ENCODE data around the gene SLC22A13. TPM values are rescaled to one million over a fixed set of nuclear protein-coding genes. Genes with fewer than 3 reads are reported as not detected.

SLC22A13 gene
- total and polyA plus RNA-seq, 2 of the 4 experiments (the other 2 are of a cell fraction), result under 0.01 to 0.22 TPM

DNA sequence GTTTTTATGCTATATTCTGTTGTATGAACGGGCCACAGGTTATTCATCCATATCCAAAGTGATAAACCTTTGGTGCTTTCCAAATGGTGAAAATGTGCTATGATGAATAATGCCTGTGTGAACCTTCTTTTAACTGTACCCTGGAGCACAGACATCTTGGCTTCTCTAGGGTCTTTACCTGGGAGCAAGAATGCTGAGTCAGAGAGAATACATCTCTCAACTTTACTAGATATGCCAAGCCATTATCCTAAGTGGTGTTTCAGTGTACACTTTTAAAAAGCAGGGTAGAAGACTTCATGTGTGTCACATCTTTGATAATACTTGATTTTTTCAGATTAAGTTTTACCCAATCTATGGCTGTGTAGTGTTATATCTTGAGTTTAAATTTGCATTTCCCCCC lies 57.4 kb downstream of the SLC22A13 start:
- Histone ChIP-seq H3K9ac (ENCODE audit: low read depth, low read length) (no peak overlapping the region), H3K9me1 (ENCODE audit: insufficient read depth, low read length) (no peaks in the 10 kb centered on the region), H3K27ac (ENCODE audit: insufficient read depth, low read length) (no peak overlapping the region), H2BK5ac (ENCODE audit: low read depth, low read length, poor library complexity, severe bottlenecking) (no peak overlapping the region), H2BK20ac (ENCODE audit: low read depth, low read length) (no peak overlapping the region), H3K4ac (ENCODE audit: low read depth, low read length) (no peak overlapping the region), H2BK120ac (ENCODE audit: low read depth, low read length) (no peak overlapping the region), H3K27me3 (ENCODE audit: control insufficient read depth, insufficient read depth, low read length) (no peaks in the 10 kb centered on the region; the same call in none of the 2 replicates), H2BK15ac (ENCODE audit: low read depth, low read length) (no peak overlapping the region), H3K4me3 (ENCODE audit: insufficient read depth, low read depth, low read length) (no peak overlapping the region), H3K56ac (ENCODE audit: extremely low read depth, insufficient read depth, low read length) (no peak overlapping the region), H4K20me1 (ENCODE audit: insufficient read depth, low read length) (no peaks in the 10 kb centered on the region), H3K23ac (ENCODE audit: low read depth, low read length) (no peak overlapping the region), H3K79me1 (ENCODE audit: low read depth in 1 of 2, low read length in 2 of 2) (no peaks in the 10 kb centered on the region), H3K4me2 (ENCODE audit: low read depth, low read length) (no peak overlapping the region), H2AK9ac (replicated peaks; ENCODE audit: low read depth, low read length, poor library complexity) (no peak overlapping the region), H4K8ac (ENCODE audit: low read depth in 2 of 2, low read length in 2 of 2) (no peak overlapping the region), H3K9me3 (ENCODE audit: control insufficient read depth, insufficient read depth, low read length) (no peaks in the 10 kb centered on the region; the same call in none of the 2 replicates), H3K4me1 (ENCODE audit: control insufficient read depth, insufficient read depth, low read length) (no peaks in the 10 kb centered on the region), H2AFZ (replicated peaks; ENCODE audit: low read length, poor library complexity) (no peak overlapping the region), H3K18ac (ENCODE audit: low read depth, low read length) (no peak overlapping the region), H3K14ac (replicated peaks; ENCODE audit: low read depth, low read length) (no peak overlapping the region), H4K91ac (ENCODE audit: insufficient read depth, low read depth, low read length) (no peak overlapping the region), H4K5ac (ENCODE audit: low read depth, low read length) (no peak overlapping the region), H2AK5ac (ENCODE audit: low read depth, low read length) (no peak overlapping the region), H3K36me3 (ENCODE audit: control insufficient read depth, insufficient read depth, low read length) (no peaks in the 10 kb centered on the region)
- WGBS, 2 experiments (ENCODE audit: extremely low coverage in 2 of 2, insufficient read length in 1 of 2), result no CpG with 5 or more reads among the region's 1 CpG
- BruUV-seq (replicated peaks), result no TSS peak
- in situ Hi-C loops (cut with MboI; ENCODE audit: low sequenced_read_pairs) (no loop called here), dilution Hi-C loops (cut with HindIII; ENCODE audit: low sequenced_read_pairs, unreplicated experiment) (no loop called here), intact Hi-C loops (cut with micrococcal nuclease) (no loop called here)
- DNase-seq (no peak), ATAC-seq (ENCODE audit: low read depth) (no peak)
- ChIA-PET CTCF (no interaction called here), POLR2A (ENCODE audit: unreplicated experiment) (no interaction called here)
- no peak for TF ChIP-seq CTCF (conservative IDR thresholded peaks at IDR 0.05; ENCODE audit: low read depth, low read length)
- TF ChIP-seq MAZ (IDR thresholded peaks at IDR 0.05; ENCODE audit: borderline replicate concordance, low read depth, low read length), result no peak
- no peak for TF ChIP-seq NFE2L2 (IDR thresholded peaks at IDR 0.05; ENCODE audit: low read depth, low read length)
- TF ChIP-seq FOS (IDR thresholded peaks at IDR 0.05; ENCODE audit: low read depth, low read length), result no peak
- no peak for TF ChIP-seq BHLHE40 (IDR thresholded peaks at IDR 0.05; ENCODE audit: low read depth, low read length)
- TF ChIP-seq RFX5 (IDR thresholded peaks at IDR 0.05; ENCODE audit: low read depth, low read length), result no peak
- TF ChIP-seq RAD21 (IDR thresholded peaks at IDR 0.05; ENCODE audit: low read length), result no peak
- TF ChIP-seq, protein P1, sequence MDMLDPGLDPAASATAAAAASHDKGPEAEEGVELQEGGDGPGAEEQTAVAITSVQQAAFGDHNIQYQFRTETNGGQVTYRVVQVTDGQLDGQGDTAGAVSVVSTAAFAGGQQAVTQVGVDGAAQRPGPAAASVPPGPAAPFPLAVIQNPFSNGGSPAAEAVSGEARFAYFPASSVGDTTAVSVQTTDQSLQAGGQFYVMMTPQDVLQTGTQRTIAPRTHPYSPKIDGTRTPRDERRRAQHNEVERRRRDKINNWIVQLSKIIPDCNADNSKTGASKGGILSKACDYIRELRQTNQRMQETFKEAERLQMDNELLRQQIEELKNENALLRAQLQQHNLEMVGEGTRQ (IDR thresholded peaks at IDR 0.05; ENCODE audit: low read depth, low read length), result no peak
- no peak for TF ChIP-seq MXI1 (IDR thresholded peaks at IDR 0.05; ENCODE audit: borderline replicate concordance, low read depth, low read length)
- TF ChIP-seq CEBPB (IDR thresholded peaks at IDR 0.05; ENCODE audit: low read depth, low read length), result no peak
- TF ChIP-seq POLR2A (IDR thresholded peaks at IDR 0.05; ENCODE audit: low read depth, low read length), result no peak

All from IMR-90 (cell line).